Measurements from ENCODE around the gene ADARB2. TPM values are rescaled to one million over a fixed set of nuclear protein-coding genes. Genes with fewer than 3 reads are reported as not detected.
A peak's percentile ranks its signal among the peaks of the same experiment; 100 is the strongest.
"Not testable (repeated sequence)": the region's sequence is repeated elsewhere in the genome, so short reads cannot be mapped to it uniquely, and the experiment has no call there.

Gene ADARB2
- total RNA-seq, 2 experiments from 2014 or later = not detected

DNA sequence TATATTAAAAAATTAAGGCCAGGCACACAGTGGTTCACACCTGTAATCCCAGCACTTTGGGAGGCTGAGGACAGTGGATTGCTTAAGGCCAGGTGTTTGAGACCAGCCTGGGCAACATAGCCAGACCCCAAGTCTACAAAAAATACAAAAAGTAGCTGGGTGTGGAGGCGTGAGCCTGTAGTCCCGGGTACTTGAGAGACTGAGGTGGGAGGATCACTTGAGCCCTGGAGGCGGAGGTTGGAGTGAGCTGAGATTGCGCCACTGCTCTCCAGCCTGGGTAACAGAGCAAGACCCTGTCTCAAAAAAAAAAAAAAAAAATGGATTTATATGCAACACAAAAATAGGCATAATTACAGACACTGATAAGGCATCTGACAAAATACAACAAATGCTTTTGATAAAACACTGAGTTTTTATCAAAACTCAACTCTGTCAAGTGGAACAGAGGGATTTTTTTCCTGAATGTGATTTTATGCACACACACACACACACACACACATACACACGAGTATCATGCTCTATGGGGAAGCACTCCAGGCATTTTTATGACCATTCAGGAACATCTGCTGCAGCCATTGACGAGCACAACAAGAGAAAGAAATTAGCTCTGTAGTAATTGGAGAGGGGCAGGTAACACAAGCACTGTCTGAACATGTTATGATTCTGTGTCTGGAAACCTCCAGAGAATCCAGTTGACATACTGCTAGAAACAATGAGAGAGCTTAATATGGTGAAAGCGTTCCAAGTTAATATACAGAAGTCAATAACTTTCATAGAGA, 488.0 kb downstream of the ADARB2 start:
- Mint-ChIP-seq H3K4me1 (peaks cover 9% of the 10 kb centered on the region), H3K27me3 (peaks cover 79% of the 10 kb centered on the region), H3K27ac (no peak overlapping the region), H3K4me3 (no peak overlapping the region), H3K36me3 (peaks cover 7% of the 10 kb centered on the region), H3K9me3 (peaks cover 11% of the 10 kb centered on the region)
- no peak for DNase-seq

DNA sequence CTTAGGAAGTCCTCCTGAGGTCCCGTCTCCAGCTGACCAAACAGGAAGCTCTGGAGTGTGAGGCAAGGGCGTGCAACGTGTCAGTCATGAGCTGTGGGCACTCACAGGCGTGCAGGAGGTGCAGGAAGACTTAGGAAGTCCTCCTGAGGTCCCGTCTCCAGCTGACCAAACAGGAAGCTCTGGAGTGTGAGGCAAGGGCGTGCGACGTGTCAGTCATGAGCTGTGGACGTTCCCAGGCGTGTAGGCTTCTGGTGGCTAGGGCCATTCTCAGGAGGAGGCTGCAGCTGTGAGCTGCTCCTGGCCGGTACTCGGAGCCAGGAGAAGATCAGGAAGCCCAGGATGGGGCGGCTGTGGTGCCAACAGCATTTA, 489.1 kb downstream of the ADARB2 start:
- not testable (repeated sequence) for H3K4me1 Mint-ChIP-seq, H3K27ac Mint-ChIP-seq, H3K36me3 Mint-ChIP-seq, H3K4me3 Mint-ChIP-seq, DNase-seq, H3K9me3 Mint-ChIP-seq
- H3K27me3 Mint-ChIP-seq = peaks cover 75% of the 10 kb centered on the region

DNA sequence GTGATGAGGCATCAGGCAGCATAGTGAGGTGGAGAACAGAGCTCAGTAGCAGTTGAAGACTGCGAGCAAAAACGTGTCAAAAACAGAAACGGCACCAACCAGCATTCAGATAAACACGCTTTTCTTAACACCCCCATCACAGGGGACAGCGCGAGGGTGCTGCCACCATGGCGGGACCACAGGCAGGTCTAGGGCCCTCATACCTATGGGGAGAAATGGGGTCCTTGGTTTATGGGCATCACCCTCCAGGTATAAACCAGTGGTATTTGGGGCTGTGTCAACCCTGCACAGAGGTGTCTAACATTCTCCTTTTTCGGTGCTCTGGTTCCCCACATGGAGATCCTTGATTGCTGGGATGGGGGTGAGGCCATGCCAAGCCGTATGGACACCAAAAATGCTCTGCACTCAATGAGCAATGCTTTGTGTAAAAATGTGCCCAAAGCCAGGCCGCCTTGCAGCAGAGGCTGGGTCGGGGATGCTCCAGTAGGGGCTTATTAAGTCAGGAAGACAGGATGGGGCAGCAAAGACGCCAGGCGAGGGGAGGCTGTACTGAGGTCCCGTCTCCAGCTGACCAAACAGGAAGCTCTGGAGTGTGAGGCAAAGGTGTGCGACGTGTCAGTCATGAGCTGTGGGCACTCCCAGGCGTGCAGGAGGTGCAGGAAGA, 489.6 kb downstream of the ADARB2 start:
- no peak for DNase-seq
- Mint-ChIP-seq H3K4me1 (peaks cover 3% of the 10 kb centered on the region), H3K27ac (no peak overlapping the region), H3K9me3 (no peaks in the 10 kb centered on the region), H3K27me3 (peaks cover 73% of the 10 kb centered on the region), H3K36me3 (no peaks in the 10 kb centered on the region), H3K4me3 (no peak overlapping the region)

DNA sequence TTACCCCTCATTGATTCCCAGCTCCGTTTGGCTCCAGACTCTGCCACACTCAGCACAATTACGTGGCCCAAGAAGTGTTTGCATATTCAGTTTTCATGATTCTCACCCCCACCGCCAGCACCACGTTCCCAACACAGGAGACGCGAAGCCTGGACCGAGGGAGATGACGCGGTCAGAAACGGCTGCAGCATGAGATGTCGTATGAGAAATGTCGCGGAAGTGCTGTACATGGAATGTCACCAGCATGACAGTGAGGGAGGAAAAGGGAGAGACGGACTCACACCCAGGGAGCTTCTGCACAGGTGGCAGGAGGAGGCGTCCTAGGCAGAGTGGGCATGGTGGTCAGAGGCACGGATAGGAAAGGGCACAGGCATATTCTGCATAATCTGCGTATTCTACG, 492.8 kb downstream of the ADARB2 start:
- Mint-ChIP-seq H3K27ac (no peak overlapping the region), H3K27me3 (peaks cover 68% of the 10 kb centered on the region), H3K36me3 (no peaks in the 10 kb centered on the region), H3K4me1 (peaks cover 2% of the 10 kb centered on the region), H3K4me3 (no peak overlapping the region), H3K9me3 (no peaks in the 10 kb centered on the region)
- no peak for DNase-seq

DNA sequence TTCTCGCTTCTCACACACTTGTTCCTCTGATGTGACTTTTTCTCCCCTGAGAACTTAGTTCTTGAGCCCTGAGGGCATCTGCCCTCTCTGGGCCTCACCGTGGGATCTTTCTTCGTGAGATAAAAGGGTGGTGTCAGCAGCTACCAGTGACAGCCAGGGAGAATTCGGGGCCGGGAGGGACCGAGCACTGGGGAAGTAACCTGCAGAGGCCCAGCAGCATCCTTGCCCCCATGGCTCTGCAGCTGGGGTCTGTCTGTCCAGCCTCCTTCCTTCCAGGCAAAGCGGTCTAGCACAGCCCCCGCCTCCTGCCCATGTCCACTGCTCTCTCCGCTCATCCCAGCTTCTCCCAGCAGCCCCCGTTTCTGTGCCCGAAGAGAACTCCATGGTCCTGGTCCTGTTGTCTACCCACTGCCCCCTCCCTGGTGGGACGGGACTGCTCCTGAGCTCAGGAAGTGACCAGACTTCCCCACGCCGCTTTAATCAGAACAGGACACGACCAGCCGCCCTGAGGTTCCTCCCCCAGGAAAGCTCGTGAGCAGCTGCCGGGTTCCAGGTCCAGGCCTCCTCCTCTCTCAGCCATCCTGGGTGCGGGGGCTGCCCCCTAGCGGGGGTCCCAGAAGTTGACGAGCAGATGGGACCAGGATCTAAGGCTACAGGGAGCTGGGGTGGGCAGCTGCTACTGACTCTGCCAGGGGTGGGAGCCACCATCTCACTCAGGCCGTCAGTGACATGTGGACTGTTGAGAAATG, 493.7 kb downstream of the ADARB2 start:
- Mint-ChIP-seq H3K27ac (no peak overlapping the region), H3K27me3 (peaks cover 59% of the 10 kb centered on the region), H3K4me1 (peaks cover 2% of the 10 kb centered on the region), H3K36me3 (no peaks in the 10 kb centered on the region), H3K4me3 (no peak overlapping the region), H3K9me3 (no peaks in the 10 kb centered on the region)
- DNase-seq = no peak

DNA sequence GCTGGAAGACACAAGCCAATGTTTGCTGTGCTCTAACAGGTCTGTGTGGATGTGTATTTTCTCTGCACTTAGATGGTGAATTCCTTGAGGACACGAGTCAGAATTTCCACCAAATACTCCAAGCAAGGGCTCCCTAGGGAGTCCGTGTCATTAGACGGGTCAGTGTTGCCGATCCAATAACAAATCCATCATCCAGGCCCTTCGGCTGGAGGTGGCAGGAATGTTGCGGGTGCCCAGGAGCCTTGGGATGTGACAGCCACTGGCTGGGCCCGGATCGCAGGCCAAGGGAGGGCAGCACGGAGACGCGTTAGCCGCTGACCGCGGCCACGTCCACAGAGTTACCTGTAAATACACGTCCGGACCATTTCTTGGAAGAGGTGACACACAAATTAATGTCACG, 494.4 kb downstream of the ADARB2 start:
- no peaks in the 10 kb centered on the region for H3K9me3 Mint-ChIP-seq
- H3K27ac Mint-ChIP-seq = no peak overlapping the region
- DNase-seq = no peak
- peaks cover 53% of the 10 kb centered on the region for H3K27me3 Mint-ChIP-seq
- H3K4me3 Mint-ChIP-seq = no peak overlapping the region
- H3K4me1 Mint-ChIP-seq = peaks cover 2% of the 10 kb centered on the region
- H3K36me3 Mint-ChIP-seq = no peaks in the 10 kb centered on the region

DNA sequence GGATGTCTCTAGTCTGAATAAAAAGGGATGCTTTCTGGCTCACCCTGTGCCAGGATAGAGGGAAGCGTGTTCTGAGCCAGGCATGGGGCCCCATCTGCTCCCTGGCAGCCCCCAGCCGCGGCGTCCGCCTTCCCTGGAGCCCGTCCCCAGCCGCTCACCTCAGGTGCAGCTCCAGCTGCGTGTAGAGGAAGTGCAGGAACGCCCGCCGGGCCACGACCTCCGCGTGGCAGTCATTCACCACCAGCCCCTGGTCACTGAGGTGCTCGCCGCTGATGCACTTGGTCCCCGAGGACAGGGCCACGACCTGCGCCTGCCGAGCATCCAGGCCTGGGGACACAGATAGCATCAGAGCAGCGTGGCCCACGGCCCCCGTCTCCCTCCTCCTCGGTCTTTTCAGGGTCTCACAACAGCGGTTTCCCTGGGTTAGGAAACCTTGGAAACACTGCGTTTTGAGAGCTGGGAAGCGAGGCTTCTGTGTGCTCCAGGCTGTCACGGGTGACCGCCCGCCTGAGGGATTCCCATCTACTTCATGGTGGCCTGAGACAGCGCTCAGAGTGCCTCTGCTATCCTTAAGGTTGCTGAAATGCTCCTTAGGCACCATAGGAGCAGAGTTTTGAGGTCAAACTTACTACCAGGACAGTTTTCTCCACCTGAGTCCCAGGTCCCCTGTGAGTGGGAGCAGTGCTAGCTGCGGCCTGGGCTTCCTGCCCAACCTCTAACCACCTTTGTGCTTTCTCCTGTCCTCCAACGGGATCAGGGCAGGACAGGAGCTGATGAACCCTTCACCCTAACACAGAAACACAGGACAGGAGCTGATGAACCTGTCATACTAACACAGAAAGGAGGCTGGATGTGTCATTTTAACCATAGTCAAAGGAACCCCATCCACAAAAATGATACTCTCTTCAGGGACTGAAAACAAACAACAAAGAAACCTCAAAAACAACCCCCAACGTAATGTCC, 495.1 kb downstream of the ADARB2 start:
- Mint-ChIP-seq H3K27ac (no peak overlapping the region), H3K4me1 (peaks cover 2% of the 10 kb centered on the region), H3K27me3 (peaks cover 45% of the 10 kb centered on the region), H3K36me3 (no peaks in the 10 kb centered on the region), H3K4me3 (no peak overlapping the region), H3K9me3 (no peaks in the 10 kb centered on the region)
- DNase-seq = no peak

DNA sequence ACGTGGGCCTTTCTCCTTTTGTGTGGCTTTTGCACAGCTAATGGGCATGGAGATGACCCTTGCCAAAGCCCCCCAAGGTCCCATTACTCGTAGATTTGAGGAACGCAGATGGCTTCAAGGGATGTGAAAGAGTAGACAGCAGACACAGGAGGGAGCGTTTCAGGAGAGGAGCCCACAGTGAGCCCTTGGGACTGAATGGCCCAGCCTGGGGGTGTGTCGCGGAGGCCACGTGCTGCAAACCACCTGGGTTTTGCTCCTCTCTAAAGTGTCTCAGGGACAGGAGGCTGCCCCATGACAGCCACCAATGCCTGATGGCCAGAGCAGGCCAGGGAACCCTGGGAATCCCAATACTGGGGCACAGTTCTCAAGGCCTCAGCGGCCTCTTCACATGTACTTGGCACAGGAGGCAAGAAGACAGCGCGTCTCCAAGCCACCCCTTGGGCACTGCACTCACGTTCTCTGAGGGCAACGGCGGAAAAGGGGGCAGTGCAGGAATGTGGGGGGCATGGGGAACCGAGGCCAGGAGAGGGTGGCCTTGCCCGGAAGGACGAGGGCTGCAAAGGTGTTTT, 495.9 kb downstream of the ADARB2 start:
- H3K27ac Mint-ChIP-seq = no peak overlapping the region

DNA sequence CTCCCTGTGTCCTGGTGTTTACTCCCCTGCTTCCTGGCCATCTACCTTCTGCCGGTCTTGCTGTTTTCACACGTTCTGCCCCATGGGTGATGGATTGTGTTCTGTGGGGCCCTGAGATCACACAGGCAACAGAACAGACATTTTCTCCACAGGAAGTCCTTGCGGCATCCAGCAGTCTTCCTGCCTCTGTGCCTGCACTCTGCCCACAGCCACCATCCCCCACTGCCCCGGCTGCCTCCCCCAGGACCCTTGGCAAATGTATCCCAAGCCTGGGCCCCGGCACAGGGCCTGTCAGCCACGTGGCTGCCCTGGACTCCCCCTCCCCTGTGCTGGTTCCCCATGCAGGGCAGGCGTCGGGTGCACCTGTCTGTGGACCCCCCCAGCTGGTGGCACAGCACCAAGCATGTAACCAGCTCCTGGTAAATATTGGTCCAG, 497.0 kb downstream of the ADARB2 start:
- H3K4me3 Mint-ChIP-seq = peak overlapping the region; percentile 40
- H3K4me1 Mint-ChIP-seq = peaks cover 2% of the 10 kb centered on the region
- peaks cover 38% of the 10 kb centered on the region for H3K27me3 Mint-ChIP-seq
- DNase-seq = no peak
- no peaks in the 10 kb centered on the region for H3K9me3 Mint-ChIP-seq
- H3K27ac Mint-ChIP-seq = no peak overlapping the region
- no peaks in the 10 kb centered on the region for H3K36me3 Mint-ChIP-seq

More for the DNA sequence above, 495.9 kb downstream of the ADARB2 start:
- Mint-ChIP-seq H3K36me3 (no peaks in the 10 kb centered on the region), H3K27me3 (peaks cover 38% of the 10 kb centered on the region), H3K4me1 (peaks cover 2% of the 10 kb centered on the region), H3K9me3 (no peaks in the 10 kb centered on the region), H3K4me3 (no peak overlapping the region)
- no peak for DNase-seq

DNA sequence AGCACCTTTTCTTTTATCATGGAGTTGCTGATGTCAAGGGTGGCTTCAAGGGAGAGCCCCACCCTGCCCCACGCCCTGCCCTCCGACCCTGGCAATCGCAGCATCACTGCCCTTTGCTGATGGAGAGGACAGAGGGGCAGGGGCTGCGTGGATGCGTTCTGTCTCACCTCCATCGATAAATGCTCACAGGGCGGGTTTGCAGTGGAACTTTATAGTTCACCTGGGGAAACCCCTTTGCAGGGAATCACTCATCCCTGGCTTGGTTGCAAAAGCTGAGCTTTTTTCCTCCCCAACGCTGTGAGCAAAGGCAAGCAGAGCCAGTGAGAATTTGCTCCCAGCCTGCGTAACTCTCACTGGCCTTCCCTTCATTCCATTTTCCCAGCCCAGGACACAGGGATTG, 504.3 kb downstream of the ADARB2 start:
- no peak for DNase-seq
- H3K27me3 Mint-ChIP-seq = no peaks in the 10 kb centered on the region
- H3K27ac Mint-ChIP-seq = no peak overlapping the region
- no peaks in the 10 kb centered on the region for H3K36me3 Mint-ChIP-seq
- no peaks in the 10 kb centered on the region for H3K9me3 Mint-ChIP-seq
- no peak overlapping the region for H3K4me3 Mint-ChIP-seq
- no peaks in the 10 kb centered on the region for H3K4me1 Mint-ChIP-seq

DNA sequence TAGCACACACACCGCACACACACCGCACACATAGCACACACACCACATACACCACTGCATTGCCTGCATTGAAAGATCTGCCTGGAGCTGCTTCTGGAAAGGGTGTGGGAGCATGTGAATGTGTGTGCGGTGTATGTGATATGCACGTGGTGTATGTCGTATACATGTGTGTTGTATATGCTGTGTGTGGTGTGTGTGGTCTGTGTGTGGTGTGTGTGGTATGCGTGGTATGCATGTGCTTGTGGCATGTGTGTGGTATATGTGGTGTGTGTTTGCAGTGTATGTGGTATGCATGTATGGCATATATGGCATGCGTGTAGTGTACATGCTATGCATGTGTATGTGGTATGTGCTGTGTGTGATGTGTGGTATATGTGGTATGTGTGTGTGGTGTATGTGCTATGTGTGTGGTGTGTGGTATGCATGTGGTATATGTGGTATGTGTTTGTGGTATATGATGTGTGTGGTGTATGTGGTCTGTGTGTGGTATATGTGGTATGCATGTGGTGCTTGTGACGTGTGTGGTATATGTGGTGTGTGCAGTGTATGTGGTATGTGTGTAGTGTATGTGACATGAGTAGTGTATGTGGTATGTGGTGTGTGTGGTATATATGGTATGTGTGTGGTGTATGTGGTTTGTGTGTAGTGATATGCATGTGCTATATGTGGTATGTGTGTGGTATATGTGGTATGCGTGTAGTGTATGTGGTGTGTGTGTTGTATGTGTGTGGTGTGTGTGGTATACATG, 505.0 kb downstream of the ADARB2 start:
- no peaks in the 10 kb centered on the region for H3K27me3 Mint-ChIP-seq
- no peaks in the 10 kb centered on the region for H3K36me3 Mint-ChIP-seq

DNA sequence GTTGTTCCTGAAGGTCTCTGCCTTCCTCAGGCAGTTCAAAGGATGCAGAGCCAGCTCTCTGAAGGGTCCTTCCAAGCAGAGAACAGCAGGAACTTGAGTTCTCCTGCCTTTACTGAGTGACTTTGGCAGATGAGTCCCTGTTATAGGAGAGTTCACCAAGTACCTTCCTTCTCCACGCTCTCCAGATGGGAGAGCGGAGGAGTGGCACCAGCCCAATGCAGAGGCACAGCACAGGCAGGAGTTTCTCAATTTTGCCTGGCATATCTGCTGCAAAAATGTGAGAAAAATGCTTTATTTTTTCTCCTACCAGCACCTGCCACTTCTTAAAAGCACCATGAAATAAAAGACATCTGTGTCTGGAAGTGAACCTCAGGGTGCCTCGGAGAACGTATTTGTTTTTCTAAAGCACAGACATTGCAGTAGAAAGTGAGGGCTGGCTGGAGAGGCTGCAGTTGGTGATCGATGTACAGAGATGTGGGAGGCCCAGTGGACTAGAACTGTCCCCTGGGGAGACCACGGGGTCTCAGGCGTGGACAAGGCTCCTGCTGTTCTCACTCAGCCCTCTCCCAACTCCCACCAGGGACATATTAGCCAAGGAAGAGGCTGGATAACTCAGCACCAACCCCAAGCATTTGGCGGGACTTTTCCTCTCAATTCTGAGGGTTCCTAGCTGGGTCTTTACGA, 506.6 kb downstream of the ADARB2 start:
- Mint-ChIP-seq H3K27me3 (no peaks in the 10 kb centered on the region), H3K27ac (no peak overlapping the region)
- DNase-seq = no peak

More for the DNA sequence above, 505.0 kb downstream of the ADARB2 start:
- Mint-ChIP-seq H3K9me3 (no peaks in the 10 kb centered on the region), H3K4me1 (no peaks in the 10 kb centered on the region), H3K27ac (no peak overlapping the region), H3K4me3 (no peak overlapping the region)
- no peak for DNase-seq

DNA sequence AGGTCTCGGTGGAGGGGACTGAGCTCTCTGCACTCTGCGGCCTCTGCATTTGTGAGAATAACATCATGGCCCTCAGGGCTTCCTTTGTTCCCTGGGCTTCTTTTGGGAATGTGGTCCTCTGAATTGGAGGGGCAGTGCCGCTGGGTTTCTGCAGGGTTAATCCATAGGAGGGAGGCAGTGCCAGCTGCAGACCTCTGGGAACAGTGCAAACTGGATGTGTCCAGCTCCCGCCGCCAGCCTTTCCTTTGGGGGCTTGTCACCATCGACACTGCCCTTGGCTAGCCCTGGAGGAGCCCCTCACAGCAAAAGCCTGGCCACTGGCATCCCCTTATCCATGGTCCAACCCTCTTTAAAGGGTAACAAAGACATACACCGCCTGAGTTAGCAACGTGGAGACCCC, 507.2 kb downstream of the ADARB2 start:
- H3K27me3 Mint-ChIP-seq = no peaks in the 10 kb centered on the region
- no peaks in the 10 kb centered on the region for H3K4me1 Mint-ChIP-seq
- H3K27ac Mint-ChIP-seq = no peak overlapping the region
- DNase-seq = no peak
- no peaks in the 10 kb centered on the region for H3K9me3 Mint-ChIP-seq
- H3K36me3 Mint-ChIP-seq = no peaks in the 10 kb centered on the region
- H3K4me3 Mint-ChIP-seq = no peak overlapping the region

More for the DNA sequence above, 506.6 kb downstream of the ADARB2 start:
- Mint-ChIP-seq H3K36me3 (no peaks in the 10 kb centered on the region), H3K4me1 (no peaks in the 10 kb centered on the region), H3K4me3 (no peak overlapping the region), H3K9me3 (no peaks in the 10 kb centered on the region)
